Right lobe of liver (tissue), 6 donors: ENCODE measurements around the gene AGPAT2. TPM values are rescaled to one million over a fixed set of nuclear protein-coding genes. Genes with fewer than 3 reads are reported as not detected.
A peak's percentile ranks its signal among the peaks of the same experiment; 100 is the strongest.

Experiments used
- ATAC-seq, 4 donors: fragments of 200-7000 bp; cut with Tn5 transposase; one replicate each; pipeline ENCODE4 v1.9.1; 2020; ENCODE audit warnings: mild to moderate bottlenecking in 4 of 4, moderate library complexity in 4 of 4
- DNase-seq, 3 donors: peaks; one replicate each; pipeline ENCODE4 v3.0.0-alpha.2; 2020
- H3K27ac ChIP-seq, 3 donors: fragments of 200-600 bp; one replicate each; pipeline ENCODE4 v1.8.0; 2022
- H3K27me3 ChIP-seq, 2 donors: fragments of 200-600 bp; one replicate each; pipeline ENCODE4 v1.8.0; 2022
- H3K36me3 ChIP-seq, 4 donors: fragments of 200-600 bp; sonication (generic) in 1 of 4; one replicate each; pipeline versions ENCODE4 v1.5.1 to v1.8.0; 2017 to 2022; ENCODE audit warnings: control low read depth in 1 of 4
- H3K4me1 ChIP-seq, 4 donors: fragments of 200-600 bp; sonication (generic) in 1 of 4; one replicate each; pipeline versions ENCODE4 v1.5.1 to v1.8.0; 2017 to 2022; ENCODE audit warnings: control low read depth in 1 of 4
- H3K4me3 ChIP-seq, 3 donors: fragments of 200-600 bp; one replicate each; pipeline ENCODE4 v1.8.0; 2022
- H3K9me3 ChIP-seq, 4 donors: fragments of 200-600 bp; sonication (generic) in 1 of 4; one replicate each; pipeline versions ENCODE4 v1.5.1 to v1.8.0; 2017 to 2022; ENCODE audit warnings: control low read depth in 1 of 4
- POLR2A ChIP-seq: fragments of 450-650 bp; IDR thresholded peaks from one replicate; pipeline ENCODE4 v1.6.1; 2017; ENCODE audit warnings: antibody characterized with exemption, mild to moderate bottlenecking
- WGBS: methylation state at CpG from one replicate; pipeline ENCODE4 v1.1.6; 2018; ENCODE audit warnings: low coverage, low lambda C conversion rate; ENCODE audit not compliant: insufficient coverage; ENCODE audit errors: missing lambda C conversion rate; 5-methylcytosine and 5-hydroxymethylcytosine counted together
- intact Hi-C, 2 donors: fragments of 100-400 bp; cut with DNase I; formaldehyde crosslinking; loops; one replicate each; pipeline versions ENCODE4 v1.11.2 to v1.14.1; 2022
- total RNA-seq, 6 experiments: library from RNA; depleted of rRNA in 2 of 6; stranded (reverse); fragments of >200 nt in 2 of 6; fragmentation: NEBNext Ultra II Directional in 3 of 6; extraction: Animal tissue kit (Norgen Biotek cat#: 25700) in 3 of 6; gene quantifications; one replicate each; pipeline versions ENCODE4 v1.1.0 to v1.2.4, GENCODE V29; 2016 to 2023
- TF ChIP-seq, protein P1 (sequence below), 4 donors: fragments of 200-600 bp in 3 of 4; fragments of 450-650 bp in 1 of 4; IDR thresholded peaks; one replicate each; pipeline versions ENCODE4 v1.5.1 to v1.8.0; 2016 to 2022; ENCODE audit warnings: antibody characterized with exemption in 4 of 4, mild to moderate bottlenecking in 2 of 4
- donor health status: DM: no; HTN: yes; CAD: no.
- donor health status: DM: no; HTN: no; CAD: no.
- donor health status: DM: no; HTN: no; CAD: no.
- donor health status: DM: no; HTN: yes; CAD: no.
- donor health status: DM: no; HTN: yes; CAD: no.

The AGPAT2 gene
- total RNA-seq, 6 experiments from 2014 or later = 117 to 379 (median 184) TPM

DNA sequence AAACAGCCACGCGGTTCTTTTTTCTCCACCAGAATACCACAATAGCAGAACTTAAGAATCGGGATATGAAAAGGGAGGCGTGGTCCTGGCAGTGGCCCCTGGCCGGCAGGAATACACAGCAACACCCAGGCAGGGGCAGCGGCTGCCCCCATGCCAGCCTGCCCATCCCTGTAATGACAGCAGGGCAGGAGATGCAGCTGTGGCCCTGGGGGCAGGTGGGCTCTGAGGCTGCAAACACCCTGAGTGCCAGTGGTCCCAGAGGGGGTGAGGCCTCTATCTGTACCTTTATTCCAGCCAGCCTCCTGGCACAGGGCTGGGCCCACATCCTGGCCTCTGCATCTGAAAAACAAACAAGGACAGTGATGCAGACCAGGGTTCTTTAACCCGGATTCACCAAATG is 37.5 kb upstream of the AGPAT2 start:
- no peak overlapping the region for H3K4me3 ChIP-seq
- 64% methylated on average over 5 of the region's 7 CpGs for WGBS
- H3K9me3 ChIP-seq = no peaks in the 10 kb centered on the region
- ATAC-seq (no peak), DNase-seq (no peak)
- no peaks in the 10 kb centered on the region for H3K27me3 ChIP-seq
- peaks cover 0 to 39% (median 24%) of the 10 kb centered on the region in 4 donors for H3K36me3 ChIP-seq
- intact Hi-C loops = no loop called here
- no peak overlapping the region for H3K27ac ChIP-seq
- TF ChIP-seq POLR2A = no peak
- TF ChIP-seq, protein P1, sequence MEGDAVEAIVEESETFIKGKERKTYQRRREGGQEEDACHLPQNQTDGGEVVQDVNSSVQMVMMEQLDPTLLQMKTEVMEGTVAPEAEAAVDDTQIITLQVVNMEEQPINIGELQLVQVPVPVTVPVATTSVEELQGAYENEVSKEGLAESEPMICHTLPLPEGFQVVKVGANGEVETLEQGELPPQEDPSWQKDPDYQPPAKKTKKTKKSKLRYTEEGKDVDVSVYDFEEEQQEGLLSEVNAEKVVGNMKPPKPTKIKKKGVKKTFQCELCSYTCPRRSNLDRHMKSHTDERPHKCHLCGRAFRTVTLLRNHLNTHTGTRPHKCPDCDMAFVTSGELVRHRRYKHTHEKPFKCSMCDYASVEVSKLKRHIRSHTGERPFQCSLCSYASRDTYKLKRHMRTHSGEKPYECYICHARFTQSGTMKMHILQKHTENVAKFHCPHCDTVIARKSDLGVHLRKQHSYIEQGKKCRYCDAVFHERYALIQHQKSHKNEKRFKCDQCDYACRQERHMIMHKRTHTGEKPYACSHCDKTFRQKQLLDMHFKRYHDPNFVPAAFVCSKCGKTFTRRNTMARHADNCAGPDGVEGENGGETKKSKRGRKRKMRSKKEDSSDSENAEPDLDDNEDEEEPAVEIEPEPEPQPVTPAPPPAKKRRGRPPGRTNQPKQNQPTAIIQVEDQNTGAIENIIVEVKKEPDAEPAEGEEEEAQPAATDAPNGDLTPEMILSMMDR (IDR thresholded peaks at IDR 0.05) = no peak
- H3K4me1 ChIP-seq = peaks cover 0 to 17% (median 7%) of the 10 kb centered on the region in 4 donors

DNA sequence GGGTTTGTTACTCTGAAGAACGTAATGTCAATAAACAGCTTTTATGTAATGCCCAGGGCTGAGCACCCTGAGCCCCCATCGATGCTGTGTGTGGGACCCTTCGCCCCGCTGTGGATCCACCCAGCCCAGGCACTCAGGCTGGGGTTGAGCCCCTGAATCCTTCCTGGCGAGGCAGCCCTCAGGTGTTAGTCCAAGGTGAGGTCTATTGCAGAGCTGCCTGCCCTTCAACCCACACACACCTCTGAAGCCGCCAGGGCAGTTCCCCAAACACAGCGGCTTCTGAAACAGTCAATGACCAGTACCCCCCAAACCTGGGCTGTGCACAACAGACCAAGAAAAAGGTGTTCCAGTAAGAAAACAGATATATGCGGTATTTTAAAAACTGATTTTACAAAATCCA is 36.7 kb upstream of the AGPAT2 start:
- peaks cover 0 to 39% (median 24%) of the 10 kb centered on the region in 4 donors for H3K36me3 ChIP-seq
- peaks cover 0 to 17% (median 8%) of the 10 kb centered on the region in 4 donors for H3K4me1 ChIP-seq
- no peaks in the 10 kb centered on the region for H3K9me3 ChIP-seq
- no peak for TF ChIP-seq POLR2A
- intact Hi-C loops = no loop called here
- no peak overlapping the region for H3K27ac ChIP-seq
- WGBS = 100% methylated on average over 2 of the region's 8 CpGs
- H3K27me3 ChIP-seq = no peaks in the 10 kb centered on the region
- H3K4me3 ChIP-seq = no peak overlapping the region
- DNase-seq (no peak), ATAC-seq (no peak)

DNA sequence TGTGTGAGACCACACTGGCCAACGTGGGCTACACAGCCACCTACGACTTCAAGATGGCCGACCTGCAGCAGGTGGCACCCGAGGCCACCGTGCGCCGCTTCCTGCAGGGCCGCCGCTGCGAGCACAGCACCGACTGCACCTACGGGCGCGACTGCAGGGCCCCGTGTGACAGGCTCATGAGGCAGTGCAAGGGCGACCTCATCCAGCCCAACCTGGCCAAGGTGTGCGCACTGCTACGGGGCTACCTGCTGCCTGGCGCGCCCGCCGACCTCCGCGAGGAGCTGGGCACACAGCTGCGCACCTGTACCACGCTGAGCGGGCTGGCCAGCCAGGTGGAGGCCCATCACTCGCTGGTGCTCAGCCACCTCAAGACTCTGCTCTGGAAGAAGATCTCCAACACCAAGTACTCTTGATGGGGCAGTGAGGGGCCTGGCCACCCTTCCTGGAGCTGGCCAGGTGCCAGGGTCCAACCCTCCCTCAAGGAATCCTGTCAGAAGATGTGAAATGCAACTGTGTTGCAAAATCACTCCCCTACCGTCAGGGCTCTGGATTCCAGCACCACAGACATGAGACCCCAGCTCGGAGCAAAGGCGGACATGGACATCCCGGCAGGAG is 36.2 kb upstream of the AGPAT2 start:
- no peak for ATAC-seq
- H3K4me3 ChIP-seq = no peak overlapping the region
- no peaks in the 10 kb centered on the region for H3K9me3 ChIP-seq
- TF ChIP-seq POLR2A = no peak
- TF ChIP-seq, protein P1 (IDR thresholded peaks at IDR 0.05) = no peak
- no CpG with 5 or more reads among the region's 32 CpGs for WGBS
- H3K4me1 ChIP-seq = peaks cover 0 to 15% (median 7%) of the 10 kb centered on the region in 4 donors
- no peak overlapping the region for H3K27ac ChIP-seq
- no peak for DNase-seq
- no peaks in the 10 kb centered on the region for H3K27me3 ChIP-seq
- intact Hi-C loops = no loop called here
- H3K36me3 ChIP-seq = peaks cover 0 to 39% (median 24%) of the 10 kb centered on the region in 4 donors

DNA sequence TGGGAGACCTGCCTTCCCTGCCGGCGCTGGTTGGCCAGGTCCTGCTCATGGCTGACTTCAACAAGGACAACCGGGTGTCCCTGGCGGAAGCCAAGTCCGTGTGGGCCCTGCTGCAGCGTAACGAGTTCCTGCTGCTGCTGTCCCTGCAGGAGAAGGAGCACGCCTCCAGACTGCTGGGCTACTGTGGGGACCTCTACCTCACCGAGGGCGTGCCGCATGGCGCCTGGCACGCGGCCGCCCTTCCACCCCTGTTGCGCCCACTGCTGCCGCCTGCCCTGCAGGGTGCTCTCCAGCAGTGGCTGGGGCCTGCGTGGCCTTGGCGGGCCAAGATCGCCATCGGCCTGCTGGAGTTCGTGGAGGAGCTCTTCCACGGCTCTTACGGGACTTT is 35.7 kb upstream of the AGPAT2 start:
- Histone ChIP-seq H3K9me3 (no peaks in the 10 kb centered on the region), H3K36me3 (peaks cover 0 to 39% (median 24%) of the 10 kb centered on the region in 4 donors), H3K4me1 (peaks cover 0 to 15% (median 7%) of the 10 kb centered on the region in 4 donors), H3K4me3 (no peak overlapping the region), H3K27me3 (no peaks in the 10 kb centered on the region), H3K27ac (no peak overlapping the region)
- DNase-seq (no peak), ATAC-seq (no peak)
- intact Hi-C loops = no loop called here
- TF ChIP-seq POLR2A = no peak
- TF ChIP-seq, protein P1 (IDR thresholded peaks at IDR 0.05) = no peak
- 90% methylated on average over 2 of the region's 24 CpGs for WGBS

DNA sequence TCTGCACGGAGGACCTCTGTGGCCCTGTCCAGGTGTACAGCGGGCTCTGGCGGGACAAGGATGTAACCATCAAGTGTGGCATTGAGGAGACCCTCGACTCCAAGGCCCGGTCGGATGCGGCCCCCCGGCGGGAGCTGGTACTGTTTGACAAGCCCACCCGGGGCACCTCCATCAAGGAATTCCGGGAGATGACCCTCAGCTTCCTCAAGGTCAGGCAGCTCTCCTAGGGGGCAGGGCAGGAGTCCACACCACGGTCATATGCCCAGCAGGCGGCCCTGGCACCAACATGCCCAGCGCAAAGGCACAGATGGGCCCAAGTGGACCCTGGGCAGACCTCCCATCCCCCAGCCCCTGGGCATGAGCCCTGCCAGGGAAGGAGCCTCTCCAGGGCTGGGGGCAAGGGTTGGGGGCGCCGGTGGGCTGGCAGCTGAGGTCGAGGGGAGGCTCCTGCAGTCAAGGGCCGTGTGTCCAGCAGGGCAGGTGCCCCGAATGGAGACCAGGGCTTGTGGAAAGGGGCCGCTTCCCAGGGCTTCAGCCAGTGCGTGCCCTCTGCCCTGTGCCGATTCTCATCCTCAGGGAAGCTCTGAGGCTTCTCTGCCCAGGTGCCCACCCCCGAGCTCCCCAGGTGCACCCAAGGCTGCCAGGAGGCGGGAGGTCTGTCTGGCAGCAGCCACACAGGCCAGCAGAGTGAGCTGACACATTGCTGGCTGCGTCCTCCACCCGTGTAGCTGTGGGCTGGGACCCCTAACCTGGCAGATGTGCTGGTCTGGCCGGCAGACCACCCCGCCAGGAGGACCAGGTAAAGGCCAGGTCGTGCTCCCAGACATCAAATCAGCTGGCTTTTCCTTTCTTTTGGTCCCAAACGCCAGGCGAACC is 35.1 kb upstream of the AGPAT2 start:
- peak in 2 of 4 donors; percentile 15 to 18 for ATAC-seq
- no peak for DNase-seq
- intact Hi-C loops = no loop called here
- Histone ChIP-seq H3K9me3 (no peaks in the 10 kb centered on the region), H3K27me3 (no peaks in the 10 kb centered on the region), H3K36me3 (peaks cover 0 to 39% (median 24%) of the 10 kb centered on the region in 4 donors), H3K27ac (no peak overlapping the region), H3K4me1 (peaks cover 0 to 15% (median 7%) of the 10 kb centered on the region in 4 donors), H3K4me3 (no peak overlapping the region)
- no CpG with 5 or more reads among the region's 31 CpGs for WGBS
- TF ChIP-seq, protein P1 (IDR thresholded peaks at IDR 0.05) = no peak
- no peak for TF ChIP-seq POLR2A
